Keratinocyte (primary cell): ENCODE measurements around the gene VTI1A. TPM values are rescaled to one million over a fixed set of nuclear protein-coding genes. Genes with fewer than 3 reads are reported as not detected.

Experiments used
- DNase-seq: peaks from one replicate; pipeline ENCODE4 v3.0.0-alpha.2; 2011; ENCODE audit warnings: low read depth, missing footprints, low spot score
- FAIRE-seq: peaks from 2 replicates; lab custom pipeline; 2011; peaks lifted over from hg19 to GRCh38; lab: Jason Lieb, UNC
- H2AFZ ChIP-seq: 2 replicates; pipeline ENCODE4 v1.6.0; 2012; ENCODE audit warnings: low read length, control low read depth, inconsistent platforms; ENCODE audit not compliant: control insufficient read depth
- H3K27ac ChIP-seq: 2 replicates; pipeline ENCODE4 v1.5.1; 2011; ENCODE audit warnings: low read length; ENCODE audit not compliant: control insufficient read depth, insufficient read depth
- H3K27me3 ChIP-seq: 3 replicates; pipeline ENCODE4 v1.6.0; 2011; ENCODE audit warnings: low read length; ENCODE audit not compliant: control insufficient read depth, insufficient read depth; ENCODE audit errors: extremely low read depth
- H3K36me3 ChIP-seq, 2 experiments: 2 replicates in 1 of 2; 3 replicates in 1 of 2; pipeline ENCODE4 v1.5.1; 2011; ENCODE audit warnings: low read length in 2 of 2, mild to moderate bottlenecking in 1 of 2; ENCODE audit not compliant: control insufficient read depth in 2 of 2, insufficient read depth in 2 of 2; ENCODE audit errors: extremely low read depth in 1 of 2
- H3K4me1 ChIP-seq: 3 replicates; pipeline ENCODE4 v1.5.1; 2011; ENCODE audit warnings: low read length; ENCODE audit not compliant: control insufficient read depth, insufficient read depth; ENCODE audit errors: extremely low read depth
- H3K4me2 ChIP-seq: 3 replicates; pipeline ENCODE4 v1.6.0; 2011; ENCODE audit warnings: low read depth, low read length; ENCODE audit not compliant: control insufficient read depth, insufficient read depth; ENCODE audit errors: extremely low read depth
- H3K4me3 ChIP-seq, 3 experiments: fragments of 200-600 bp in 1 of 3; sonication (generic) in 1 of 3; 2 replicates in 2 of 3; 3 replicates in 1 of 3; pipeline ENCODE4 v1.5.1; 2011 to 2016; ENCODE audit warnings: low read length in 3 of 3, mild to moderate bottlenecking in 3 of 3, control low read depth in 2 of 3, inconsistent platforms in 1 of 3, low read depth in 1 of 3, mixed read lengths in 1 of 3, mixed run types in 1 of 3, moderate library complexity in 1 of 3; ENCODE audit not compliant: control insufficient read depth in 2 of 3, insufficient read depth in 2 of 3; ENCODE audit errors: extremely low read depth in 1 of 3
- H3K79me2 ChIP-seq: 2 replicates; pipeline ENCODE4 v1.6.0; 2012; ENCODE audit warnings: low read length; ENCODE audit not compliant: control insufficient read depth, insufficient read depth
- H3K9ac ChIP-seq: 3 replicates; pipeline ENCODE4 v1.6.0; 2011; ENCODE audit warnings: low read length; ENCODE audit not compliant: control insufficient read depth, insufficient read depth; ENCODE audit errors: extremely low read depth
- H3K9me1 ChIP-seq: 3 replicates; pipeline ENCODE4 v1.6.0; 2011; ENCODE audit warnings: low read length; ENCODE audit not compliant: control insufficient read depth, insufficient read depth; ENCODE audit errors: extremely low read depth
- H3K9me3 ChIP-seq: 2 replicates; pipeline ENCODE4 v1.5.1; 2012; ENCODE audit warnings: low read depth, low read length; ENCODE audit not compliant: control insufficient read depth
- H4K20me1 ChIP-seq: 3 replicates; pipeline ENCODE4 v1.6.0; 2011; ENCODE audit warnings: low read length; ENCODE audit not compliant: control insufficient read depth, insufficient read depth; ENCODE audit errors: extremely low read depth
- CTCF ChIP-seq, 3 experiments: IDR thresholded peaks in 1 of 3; conservative IDR thresholded peaks in 1 of 3; optimal IDR thresholded peaks in 1 of 3; 2 replicates in 2 of 3; 3 replicates in 1 of 3; pipeline versions ENCODE3 to v1.5.1; 2011; ENCODE audit warnings: low read length in 3 of 3, mild to moderate bottlenecking in 3 of 3, moderate library complexity in 2 of 3, control low read depth in 1 of 3, inconsistent platforms in 1 of 3; ENCODE audit not compliant: insufficient read depth in 2 of 3; ENCODE audit errors: extremely low read depth in 1 of 3
- EZH2 ChIP-seq: IDR thresholded peaks from one replicate; pipeline ENCODE4 v1.6.1; 2012; ENCODE audit warnings: inconsistent platforms, mild to moderate bottlenecking, low read length, moderate library complexity
- dilution Hi-C: fragments of 300-500 bp; cut with MboI; formaldehyde crosslinking; loops from one replicate; pipeline ENCODE4 v1.7.0; 2020; ENCODE audit warnings: low sequenced_read_pairs; ENCODE audit not compliant: extremely low pct_ligation_motif_present
- polyA plus RNA-seq, 5 experiments: library from polyadenylated mRNA; depleted of rRNA in 3 of 5; stranded (reverse) in 3 of 5; stranded (forward) in 1 of 5; unstranded in 1 of 5; fragments of >200 nt; gene quantifications; 1 replicate in 1 of 5; 2 replicates in 3 of 5; 3 replicates in 1 of 5; pipeline versions ENCODE4 v1.2.1 to v1.2.3, GENCODE V29; 2011 to 2012; ENCODE audit warnings: missing spikeins in 2 of 5, low read depth in 1 of 5, low replicate concordance in 1 of 5

VTI1A gene
- polyA plus RNA-seq, 1 donor (not counting 4 experiments of a cell fraction or from before 2014, with no cell fraction given): 18.5 TPM

- dilution Hi-C loops: no loop called here
- Histone ChIP-seq H4K20me1 (no peaks in the 10 kb centered on the region), H3K9ac (no peak overlapping the region), H2AFZ (no peak overlapping the region), H3K4me2 (no peak overlapping the region), H3K79me2 (no peaks in the 10 kb centered on the region), H3K4me1 (no peaks in the 10 kb centered on the region), H3K4me3 (no peak overlapping the region), H3K27me3 (no peaks in the 10 kb centered on the region), H3K36me3 (peaks cover 4 to 5% of the 10 kb centered on the region in 2 experiments), H3K9me1 (no peaks in the 10 kb centered on the region), H3K9me3 (no peaks in the 10 kb centered on the region), H3K27ac (no peak overlapping the region)
- FAIRE-seq (no peak), DNase-seq (no peak)
- TF ChIP-seq CTCF (optimal IDR thresholded peaks at IDR 0.05 in 1 of 3, IDR thresholded peaks at IDR 0.05 in 1 of 3, conservative IDR thresholded peaks at IDR 0.05 in 1 of 3; ENCODE audit: extremely low read depth in 1 of 3, insufficient read depth in 2 of 3, low read length in 3 of 3) (no peak), EZH2 (no peak)
These were observed 20.9 kb upstream of the VTI1A start for GRCh38 chr10:112426111-112426510.

GRCh38 chr10:112429147-112429546 lies 17.9 kb upstream of the VTI1A start:
- dilution Hi-C loops: no loop called here
- TF ChIP-seq EZH2: no peak
- no peak for TF ChIP-seq CTCF (optimal IDR thresholded peaks at IDR 0.05 in 1 of 3, IDR thresholded peaks at IDR 0.05 in 1 of 3, conservative IDR thresholded peaks at IDR 0.05 in 1 of 3; ENCODE audit: extremely low read depth in 1 of 3, insufficient read depth in 2 of 3, low read length in 3 of 3)
- H3K4me3 ChIP-seq: no peak overlapping the region
- H3K27ac ChIP-seq: no peak overlapping the region
- H3K79me2 ChIP-seq: no peaks in the 10 kb centered on the region
- peaks cover 7 to 12% of the 10 kb centered on the region in 2 experiments for H3K36me3 ChIP-seq
- H2AFZ ChIP-seq: no peak overlapping the region
- H3K4me2 ChIP-seq: no peak overlapping the region
- DNase-seq (no peak), FAIRE-seq (no peak)
- H3K9me1 ChIP-seq: no peaks in the 10 kb centered on the region
- H3K27me3 ChIP-seq: no peaks in the 10 kb centered on the region
- no peaks in the 10 kb centered on the region for H3K9me3 ChIP-seq
- H3K4me1 ChIP-seq: no peaks in the 10 kb centered on the region
- no peak overlapping the region for H3K9ac ChIP-seq
- no peaks in the 10 kb centered on the region for H4K20me1 ChIP-seq
